K562 (cell line): ENCODE data around the gene BCAS1. TPM values are rescaled to one million over a fixed set of nuclear protein-coding genes. Genes with fewer than 3 reads are reported as not detected.

Experiments used
- ADNP ChIP-seq: fragments of 200-800 bp; sonication (Bioruptor generic); IDR thresholded peaks from 2 replicates; pipeline ENCODE4 v1.6.1; 2016; ENCODE audit warnings: missing genetic modification characterization, missing compliant biosample characterization
- GATAD2B ChIP-seq: fragments of 450-650 bp; IDR thresholded peaks from 2 replicates; pipeline ENCODE4 v1.6.1; 2017; ENCODE audit warnings: mild to moderate bottlenecking, borderline replicate concordance
- MEIS2 ChIP-seq: fragments of 450-650 bp; IDR thresholded peaks from 2 replicates; pipeline ENCODE4 v1.6.1; 2014; ENCODE audit warnings: mild to moderate bottlenecking; ENCODE audit not compliant: partially characterized antibody
- NR2C2 ChIP-seq, 2 experiments: fragments of 200-800 bp in 1 of 2; sonication (Bioruptor generic) in 1 of 2; sonication (generic) in 1 of 2; formaldehyde crosslinking in 1 of 2; IDR thresholded peaks; 2 replicates each; pipeline versions ENCODE4 v1.6.1 to v1.8.0; 2016 to 2022; ENCODE audit warnings: mild to moderate bottlenecking in 1 of 2, missing compliant biosample characterization in 1 of 2, missing genetic modification characterization in 1 of 2, missing genetic modification reagents in 1 of 2
- NR4A1 ChIP-seq, 2 experiments: fragments of 250-450 bp in 1 of 2; fragments of 450-650 bp in 1 of 2; sonication (Bioruptor Pico) in 1 of 2; IDR thresholded peaks; 2 replicates each; pipeline versions ENCODE4 v1.4.0 to v1.6.1; 2016 to 2020; ENCODE audit warnings: mild to moderate bottlenecking in 2 of 2, missing compliant biosample characterization in 1 of 2, missing genetic modification characterization in 1 of 2, moderate library complexity in 1 of 2
- RCOR1 ChIP-seq, 2 experiments: IDR thresholded peaks; 2 replicates each; pipeline ENCODE4 v1.6.1; 2012; ENCODE audit warnings: low read depth in 2 of 2, low read length in 2 of 2, borderline replicate concordance in 1 of 2, improper control_type of control experiment in 1 of 2
- SRSF9 ChIP-seq: fragments of 200-400 bp; formaldehyde crosslinking; IDR thresholded peaks from 2 replicates; pipeline ENCODE4 v1.6.1; 2017; ENCODE audit warnings: low read depth, low read length, borderline replicate concordance
- TCF7 ChIP-seq: sonication (generic); IDR thresholded peaks from 2 replicates; pipeline ENCODE4 v1.6.1; 2016; ENCODE audit warnings: antibody characterized with exemption, borderline replicate concordance
- TSC22D4 ChIP-seq: fragments of 450-650 bp; IDR thresholded peaks from 2 replicates; pipeline ENCODE4 v1.6.1; 2016; ENCODE audit warnings: missing genetic modification characterization, missing biosample characterization, control low read depth
- USF1 ChIP-seq: sonication (generic); formaldehyde crosslinking; IDR thresholded peaks from 2 replicates; pipeline ENCODE4 v1.9.0; 2022; ENCODE audit warnings: mild to moderate bottlenecking, missing genetic modification reagents
- ZBTB8A ChIP-seq: fragments of 450-650 bp; IDR thresholded peaks from 2 replicates; pipeline ENCODE4 v1.6.1; 2018; ENCODE audit warnings: mild to moderate bottlenecking, moderate library complexity; ENCODE audit not compliant: partially characterized antibody
- ZFP36 ChIP-seq: fragments of 150-350 bp; IDR thresholded peaks from 2 replicates; pipeline ENCODE4 v1.6.1; 2018; ENCODE audit warnings: low read length, low read depth; ENCODE audit not compliant: partially characterized antibody
- ZNF561 ChIP-seq: fragments of 450-650 bp; formaldehyde crosslinking; conservative IDR thresholded peaks from 2 replicates; pipeline ENCODE4 v1.4.0; 2020; ENCODE audit warnings: mild to moderate bottlenecking, moderate library complexity
- polyA plus RNA-seq, 8 experiments: library from polyadenylated mRNA; depleted of rRNA in 4 of 8; stranded (reverse) in 5 of 8; unstranded in 3 of 8; fragments of >200 nt; fragmentation: Nextera tagmentation in 2 of 8; fragmentation: Illumina TruSeq in 1 of 8; extraction: Ambion mirVana in 2 of 8; extraction: Trizol in 1 of 8; gene quantifications; 2 replicates each; pipeline versions ENCODE4 v1.2.1 to v1.2.3, GENCODE V29; 2011 to 2014; ENCODE audit warnings: inconsistent platforms in 1 of 8, missing spikeins in 1 of 8
- total RNA-seq, 7 experiments: library from RNA; depleted of rRNA in 6 of 7; stranded (reverse); fragments of >200 nt in 6 of 7; fragmentation: Illumina TruSeq in 2 of 7; extraction: Trizol in 2 of 7; gene quantifications; 2 replicates each; pipeline versions ENCODE4 v1.2.1 to v1.2.3, GENCODE V29; 2011 to 2021; ENCODE audit warnings: low replicate concordance in 1 of 7
- TF ChIP-seq, protein P1 (sequence below), 3 experiments: fragments of 200-800 bp in 1 of 3; fragments of 250-450 bp in 1 of 3; fragments of 450-650 bp in 1 of 3; sonication (Bioruptor Pico) in 1 of 3; sonication (Bioruptor generic) in 1 of 3; formaldehyde crosslinking in 1 of 3; IDR thresholded peaks; 2 replicates each; pipeline versions ENCODE4 v1.6.1 to v1.8.0; 2016 to 2022; ENCODE audit warnings: mild to moderate bottlenecking in 2 of 3, missing genetic modification characterization in 2 of 3, missing compliant biosample characterization in 1 of 3, moderate library complexity in 1 of 3
- TF ChIP-seq, protein P2 (sequence below): fragments of 450-650 bp; IDR thresholded peaks from 2 replicates; pipeline ENCODE4 v1.6.1; 2018; ENCODE audit not compliant: partially characterized antibody

BCAS1 gene
- total and polyA plus RNA-seq, 9 of the 15 experiments (the other 6 are each of a cell fraction or from before 2014, with no cell fraction given): 0.18 to 2.3 (median 0.93) TPM

- TF ChIP-seq NR4A1 (CRISPR knock-in tag; IDR thresholded peaks at IDR 0.05): no peak
- TF ChIP-seq NR4A1 (tag; IDR thresholded peaks at IDR 0.05): no peak
- TF ChIP-seq TSC22D4 (tag): no peak
- TF ChIP-seq USF1 (CRISPR knock-in tag): no peak
- no peak for TF ChIP-seq ZFP36
- TF ChIP-seq, protein P1, sequence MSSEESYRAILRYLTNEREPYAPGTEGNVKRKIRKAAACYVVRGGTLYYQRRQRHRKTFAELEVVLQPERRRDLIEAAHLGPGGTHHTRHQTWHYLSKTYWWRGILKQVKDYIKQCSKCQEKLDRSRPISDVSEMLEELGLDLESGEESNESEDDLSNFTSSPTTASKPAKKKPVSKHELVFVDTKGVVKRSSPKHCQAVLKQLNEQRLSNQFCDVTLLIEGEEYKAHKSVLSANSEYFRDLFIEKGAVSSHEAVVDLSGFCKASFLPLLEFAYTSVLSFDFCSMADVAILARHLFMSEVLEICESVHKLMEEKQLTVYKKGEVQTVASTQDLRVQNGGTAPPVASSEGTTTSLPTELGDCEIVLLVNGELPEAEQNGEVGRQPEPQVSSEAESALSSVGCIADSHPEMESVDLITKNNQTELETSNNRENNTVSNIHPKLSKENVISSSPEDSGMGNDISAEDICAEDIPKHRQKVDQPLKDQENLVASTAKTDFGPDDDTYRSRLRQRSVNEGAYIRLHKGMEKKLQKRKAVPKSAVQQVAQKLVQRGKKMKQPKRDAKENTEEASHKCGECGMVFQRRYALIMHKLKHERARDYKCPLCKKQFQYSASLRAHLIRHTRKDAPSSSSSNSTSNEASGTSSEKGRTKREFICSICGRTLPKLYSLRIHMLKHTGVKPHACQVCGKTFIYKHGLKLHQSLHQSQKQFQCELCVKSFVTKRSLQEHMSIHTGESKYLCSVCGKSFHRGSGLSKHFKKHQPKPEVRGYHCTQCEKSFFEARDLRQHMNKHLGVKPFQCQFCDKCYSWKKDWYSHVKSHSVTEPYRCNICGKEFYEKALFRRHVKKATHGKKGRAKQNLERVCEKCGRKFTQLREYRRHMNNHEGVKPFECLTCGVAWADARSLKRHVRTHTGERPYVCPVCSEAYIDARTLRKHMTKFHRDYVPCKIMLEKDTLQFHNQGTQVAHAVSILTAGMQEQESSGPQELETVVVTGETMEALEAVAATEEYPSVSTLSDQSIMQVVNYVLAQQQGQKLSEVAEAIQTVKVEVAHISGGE (CRISPR knock-in tag; IDR thresholded peaks at IDR 0.05): peak in 1 of 3 experiments; percentile 36; a peak in 1 of 6 replicates
- TF ChIP-seq NR2C2 (CRISPR knock-in tag; IDR thresholded peaks at IDR 0.05): no peak
- TF ChIP-seq NR2C2 (tag; IDR thresholded peaks at IDR 0.05): no peak
- TF ChIP-seq MEIS2: peak; percentile 41
- TF ChIP-seq RCOR1 (IDR thresholded peaks at IDR 0.05; ENCODE audit: borderline replicate concordance in 1 of 2, low read depth in 2 of 2, low read length in 2 of 2): 0 out of 4 replicates have a peak, but pooled peaks of 1 of the 2 experiments have one; percentile 37
- no peak for TF ChIP-seq ZBTB8A
- TF ChIP-seq, protein P2, sequence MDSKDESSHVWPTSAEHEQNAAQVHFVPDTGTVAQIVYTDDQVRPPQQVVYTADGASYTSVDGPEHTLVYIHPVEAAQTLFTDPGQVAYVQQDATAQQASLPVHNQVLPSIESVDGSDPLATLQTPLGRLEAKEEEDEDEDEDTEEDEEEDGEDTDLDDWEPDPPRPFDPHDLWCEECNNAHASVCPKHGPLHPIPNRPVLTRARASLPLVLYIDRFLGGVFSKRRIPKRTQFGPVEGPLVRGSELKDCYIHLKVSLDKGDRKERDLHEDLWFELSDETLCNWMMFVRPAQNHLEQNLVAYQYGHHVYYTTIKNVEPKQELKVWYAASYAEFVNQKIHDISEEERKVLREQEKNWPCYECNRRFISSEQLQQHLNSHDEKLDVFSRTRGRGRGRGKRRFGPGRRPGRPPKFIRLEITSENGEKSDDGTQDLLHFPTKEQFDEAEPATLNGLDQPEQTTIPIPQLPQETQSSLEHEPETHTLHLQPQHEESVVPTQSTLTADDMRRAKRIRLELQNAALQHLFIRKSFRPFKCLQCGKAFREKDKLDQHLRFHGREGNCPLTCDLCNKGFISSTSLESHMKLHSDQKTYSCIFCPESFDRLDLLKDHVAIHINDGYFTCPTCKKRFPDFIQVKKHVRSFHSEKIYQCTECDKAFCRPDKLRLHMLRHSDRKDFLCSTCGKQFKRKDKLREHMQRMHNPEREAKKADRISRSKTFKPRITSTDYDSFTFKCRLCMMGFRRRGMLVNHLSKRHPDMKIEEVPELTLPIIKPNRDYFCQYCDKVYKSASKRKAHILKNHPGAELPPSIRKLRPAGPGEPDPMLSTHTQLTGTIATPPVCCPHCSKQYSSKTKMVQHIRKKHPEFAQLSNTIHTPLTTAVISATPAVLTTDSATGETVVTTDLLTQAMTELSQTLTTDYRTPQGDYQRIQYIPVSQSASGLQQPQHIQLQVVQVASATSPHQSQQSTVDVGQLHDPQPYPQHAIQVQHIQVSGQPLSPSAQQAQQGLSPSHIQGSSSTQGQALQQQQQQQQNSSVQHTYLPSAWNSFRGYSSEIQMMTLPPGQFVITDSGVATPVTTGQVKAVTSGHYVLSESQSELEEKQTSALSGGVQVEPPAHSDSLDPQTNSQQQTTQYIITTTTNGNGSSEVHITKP: no peak
- no peak for TF ChIP-seq SRSF9
- TF ChIP-seq GATAD2B: no peak
- no peak for TF ChIP-seq TCF7
- TF ChIP-seq ADNP (tag): no peak
- TF ChIP-seq ZNF561 (CRISPR knock-in tag): no peak
These were observed 7.5 kb downstream of the BCAS1 start (continued) for GRCh38 chr20:54062812-54063280.
